Neural progenitor cell (in vitro differentiated cells): ENCODE measurements around the gene ACSS3. TPM values are rescaled to one million over a fixed set of nuclear protein-coding genes. Genes with fewer than 3 reads are reported as not detected.
"Not testable (repeated sequence)": the region's sequence is repeated elsewhere in the genome, so short reads cannot be mapped to it uniquely, and the experiment has no call there.

Experiments used
- DNase-seq: peaks from one replicate; pipeline ENCODE4 v3.0.0-alpha.2; 2016; ENCODE audit warnings: low spot score
- H2AFZ ChIP-seq: fragments of 200-600 bp; sonication (generic); replicated peaks from 2 replicates; pipeline ENCODE4 v1.6.1; 2016; ENCODE audit warnings: antibody characterized with exemption
- H3F3A ChIP-seq: fragments of 200-600 bp; sonication (generic); 2 replicates; pipeline ENCODE4 v1.6.1; 2016; ENCODE audit warnings: antibody characterized with exemption, low read depth
- H3K27ac ChIP-seq: fragments of 200-600 bp; sonication (generic); 2 replicates; pipeline ENCODE4 v1.5.1; 2016; ENCODE audit warnings: mild to moderate bottlenecking
- H3K27me3 ChIP-seq: fragments of 200-600 bp; sonication (generic); 2 replicates; pipeline ENCODE4 v1.6.1; 2016; ENCODE audit warnings: mild to moderate bottlenecking, moderate library complexity
- H3K36me3 ChIP-seq: fragments of 200-600 bp; sonication (generic); 2 replicates; pipeline ENCODE4 v1.5.1; 2016
- H3K4me1 ChIP-seq: fragments of 200-600 bp; sonication (generic); 2 replicates; pipeline ENCODE4 v1.6.1; 2016; ENCODE audit warnings: mixed run types
- H3K4me2 ChIP-seq: fragments of 200-600 bp; sonication (generic); 2 replicates; pipeline ENCODE4 v1.6.1; 2016
- H3K4me3 ChIP-seq: fragments of 200-600 bp; sonication (generic); 2 replicates; pipeline ENCODE4 v1.5.1; 2016
- H3K79me2 ChIP-seq: fragments of 200-600 bp; sonication (generic); 2 replicates; pipeline ENCODE4 v1.6.1; 2016; ENCODE audit warnings: low read depth
- H3K9ac ChIP-seq: fragments of 200-600 bp; sonication (generic); 2 replicates; pipeline ENCODE4 v1.6.1; 2016
- H3K9me3 ChIP-seq: fragments of 200-600 bp; sonication (generic); 2 replicates; pipeline ENCODE4 v1.5.1; 2016; ENCODE audit warnings: low read depth
- H4K20me1 ChIP-seq: fragments of 200-600 bp; sonication (generic); 2 replicates; pipeline ENCODE4 v1.6.1; 2016; ENCODE audit warnings: low read depth
- H3K27ac Mint-ChIP-seq: 3 replicates; pipeline ENCODE4 v1.8.0; 2021; ENCODE audit warnings: mixed read lengths
- H3K27me3 Mint-ChIP-seq: 2 replicates; pipeline ENCODE4 v1.8.0; 2022; ENCODE audit warnings: low read depth, mild to moderate bottlenecking, inconsistent platforms, moderate library complexity, mixed read lengths; ENCODE audit not compliant: insufficient read depth
- H3K36me3 Mint-ChIP-seq: 3 replicates; pipeline ENCODE4 v1.8.0; 2021; ENCODE audit warnings: mixed read lengths
- H3K4me1 Mint-ChIP-seq: 3 replicates; pipeline ENCODE4 v1.8.0; 2021; ENCODE audit warnings: mixed read lengths
- H3K4me3 Mint-ChIP-seq: 3 replicates; pipeline ENCODE4 v1.8.0; 2021; ENCODE audit warnings: mild to moderate bottlenecking, moderate library complexity, mixed read lengths
- H3K9me3 Mint-ChIP-seq: 3 replicates; pipeline ENCODE4 v1.8.0; 2020; ENCODE audit warnings: mixed read lengths
- CTCF ChIP-seq: fragments of 200-600 bp; sonication (generic); IDR thresholded peaks from 2 replicates; pipeline ENCODE4 v1.5.1; 2017; ENCODE audit warnings: antibody characterized with exemption, mild to moderate bottlenecking
- EZH2 ChIP-seq: fragments of 200-600 bp; sonication (generic); IDR thresholded peaks from 2 replicates; pipeline ENCODE4 v1.6.1; 2017; ENCODE audit warnings: antibody characterized with exemption, mild to moderate bottlenecking, moderate library complexity
- EZH2phosphoT487 ChIP-seq: fragments of 200-600 bp; sonication (generic); IDR thresholded peaks from 2 replicates; pipeline ENCODE4 v1.6.1; 2017; ENCODE audit warnings: antibody characterized with exemption
- total RNA-seq: library from RNA; depleted of rRNA; stranded (reverse); fragments of >200 nt; gene quantifications from 2 replicates; pipeline ENCODE4 v1.2.3, GENCODE V29; 2015; ENCODE audit warnings: low replicate concordance

Gene ACSS3
- total RNA-seq, 1 donor from 2014 or later, result 26.5 TPM

GRCh38 chr12:81207664-81208063 lies 129.8 kb downstream of the ACSS3 start:
- peak overlapping the region; percentile 63 for H3K4me2 ChIP-seq
- peaks cover 39% of the 10 kb centered on the region for H3F3A ChIP-seq
- H3K4me1 ChIP-seq, result peaks cover 55% of the 10 kb centered on the region
- no peaks in the 10 kb centered on the region for H3K79me2 ChIP-seq
- Mint-ChIP-seq H3K4me1 (peaks cover 61% of the 10 kb centered on the region), H3K27ac (peak overlapping the region; percentile 64), H3K9me3 (no peaks in the 10 kb centered on the region), H3K4me3 (no peak overlapping the region), H3K36me3 (peaks cover 2% of the 10 kb centered on the region), H3K27me3 (no peaks in the 10 kb centered on the region)
- H2AFZ ChIP-seq, result no peak overlapping the region
- no peak overlapping the region for H3K9ac ChIP-seq
- no peaks in the 10 kb centered on the region for H3K36me3 ChIP-seq
- TF ChIP-seq CTCF (no peak), EZH2phosphoT487 (no peak), EZH2 (no peak)
- H3K9me3 ChIP-seq, result no peaks in the 10 kb centered on the region
- H3K27me3 ChIP-seq, result no peaks in the 10 kb centered on the region
- no peak overlapping the region for H3K4me3 ChIP-seq
- H3K27ac ChIP-seq, result peak overlapping the region; percentile 81
- DNase-seq, result no peak
- H4K20me1 ChIP-seq, result peaks cover 7% of the 10 kb centered on the region

GRCh38 chr12:81208187-81208911 lies 130.5 kb downstream of the ACSS3 start:
- Histone ChIP-seq H2AFZ (no peak overlapping the region), H3K9ac (no peak overlapping the region), H3K27ac (no peak overlapping the region), H3K27me3 (no peaks in the 10 kb centered on the region), H3K4me1 (peaks cover 55% of the 10 kb centered on the region), H4K20me1 (peaks cover 7% of the 10 kb centered on the region), H3F3A (peaks cover 39% of the 10 kb centered on the region), H3K9me3 (no peaks in the 10 kb centered on the region), H3K79me2 (no peaks in the 10 kb centered on the region), H3K4me2 (peak overlapping the region; percentile 63), H3K36me3 (no peaks in the 10 kb centered on the region), H3K4me3 (no peak overlapping the region)
- H3K4me3 Mint-ChIP-seq, result peak overlapping the region; percentile 9
- H3K4me1 Mint-ChIP-seq, result peaks cover 61% of the 10 kb centered on the region
- peak overlapping the region; percentile 64 for H3K27ac Mint-ChIP-seq
- H3K36me3 Mint-ChIP-seq, result peaks cover 2% of the 10 kb centered on the region
- H3K27me3 Mint-ChIP-seq, result no peaks in the 10 kb centered on the region
- TF ChIP-seq EZH2phosphoT487, result no peak
- TF ChIP-seq CTCF, result no peak
- no peak for TF ChIP-seq EZH2
- no peaks in the 10 kb centered on the region for H3K9me3 Mint-ChIP-seq
- peak; percentile 47 for DNase-seq

GRCh38 chr12:81209012-81209411 lies 131.1 kb downstream of the ACSS3 start:
- Mint-ChIP-seq H3K27me3 (no peaks in the 10 kb centered on the region), H3K36me3 (peaks cover 2% of the 10 kb centered on the region), H3K4me3 (no peak overlapping the region), H3K9me3 (no peaks in the 10 kb centered on the region), H3K27ac (no peak overlapping the region), H3K4me1 (peaks cover 61% of the 10 kb centered on the region)
- H3K9ac ChIP-seq, result no peak overlapping the region
- no peak overlapping the region for H2AFZ ChIP-seq
- no peaks in the 10 kb centered on the region for H3K9me3 ChIP-seq
- DNase-seq, result no peak
- no peak overlapping the region for H3K27ac ChIP-seq
- no peaks in the 10 kb centered on the region for H3K27me3 ChIP-seq
- no peak overlapping the region for H3K4me3 ChIP-seq
- H3K79me2 ChIP-seq, result no peaks in the 10 kb centered on the region
- peaks cover 7% of the 10 kb centered on the region for H4K20me1 ChIP-seq
- TF ChIP-seq CTCF (no peak), EZH2phosphoT487 (no peak), EZH2 (no peak)
- H3F3A ChIP-seq, result peaks cover 39% of the 10 kb centered on the region
- H3K36me3 ChIP-seq, result no peaks in the 10 kb centered on the region
- peak overlapping the region; percentile 63 for H3K4me2 ChIP-seq
- H3K4me1 ChIP-seq, result peaks cover 55% of the 10 kb centered on the region

- not testable (repeated sequence) for H3K27ac ChIP-seq, H3K9ac ChIP-seq, H3K79me2 ChIP-seq, H3K4me3 Mint-ChIP-seq, H3K27ac Mint-ChIP-seq, H2AFZ ChIP-seq, H3K36me3 Mint-ChIP-seq, H3K4me3 ChIP-seq, H3K9me3 ChIP-seq, H4K20me1 ChIP-seq, H3K27me3 ChIP-seq, H3K27me3 Mint-ChIP-seq, H3K4me2 ChIP-seq, H3K9me3 Mint-ChIP-seq, DNase-seq, H3K36me3 ChIP-seq
- Histone ChIP-seq H3F3A (peaks cover 39% of the 10 kb centered on the region), H3K4me1 (peaks cover 54% of the 10 kb centered on the region)
- H3K4me1 Mint-ChIP-seq, result peaks cover 59% of the 10 kb centered on the region
Observed at GRCh38 chr12:81209772-81210225, 131.9 kb downstream of the ACSS3 start.
